Measurements from ENCODE around the gene OOSP4B. TPM values are rescaled to one million over a fixed set of nuclear protein-coding genes. Genes with fewer than 3 reads are reported as not detected.
"Not testable (repeated sequence)": the region's sequence is repeated elsewhere in the genome, so short reads cannot be mapped to it uniquely, and the experiment has no call there.

The OOSP4B gene
- total RNA-seq, 4 donors from 2014 or later: not detected

DNA sequence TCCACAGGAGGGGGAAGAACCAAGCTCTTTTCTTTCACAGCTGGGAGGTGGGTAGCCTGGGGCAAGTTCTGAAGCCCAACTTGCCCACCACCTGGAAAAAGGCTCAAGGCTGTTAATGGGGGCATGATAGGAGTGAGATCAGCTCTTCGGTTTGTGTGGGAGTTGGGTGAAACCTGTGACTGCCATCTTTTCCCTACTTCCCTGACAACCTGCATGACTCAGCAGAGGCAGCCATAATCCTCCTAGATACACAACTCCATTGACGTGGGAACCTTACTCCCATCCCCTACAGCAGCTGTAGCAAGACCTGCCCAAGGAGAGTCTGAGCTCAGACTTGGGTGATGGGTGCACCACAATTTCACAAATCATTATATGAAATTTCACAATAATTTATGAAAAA lies 13.3 kb upstream of the OOSP4B start:
- Histone ChIP-seq H3K27ac (no peak overlapping the region), H3K36me3 (no peaks in the 10 kb centered on the region), H3K4me1 (no peaks in the 10 kb centered on the region), H3K27me3 (no peaks in the 10 kb centered on the region), H3K4me3 (no peak overlapping the region), H3K9me3 (no peaks in the 10 kb centered on the region)
- WGBS, 2 donors: 71 to 92% methylated on average over 2 of the region's 2 CpGs
- TF ChIP-seq POLR2A (IDR thresholded peaks at IDR 0.05) (no peak), EP300 (IDR thresholded peaks at IDR 0.05) (no peak)
- TF ChIP-seq, protein P1, sequence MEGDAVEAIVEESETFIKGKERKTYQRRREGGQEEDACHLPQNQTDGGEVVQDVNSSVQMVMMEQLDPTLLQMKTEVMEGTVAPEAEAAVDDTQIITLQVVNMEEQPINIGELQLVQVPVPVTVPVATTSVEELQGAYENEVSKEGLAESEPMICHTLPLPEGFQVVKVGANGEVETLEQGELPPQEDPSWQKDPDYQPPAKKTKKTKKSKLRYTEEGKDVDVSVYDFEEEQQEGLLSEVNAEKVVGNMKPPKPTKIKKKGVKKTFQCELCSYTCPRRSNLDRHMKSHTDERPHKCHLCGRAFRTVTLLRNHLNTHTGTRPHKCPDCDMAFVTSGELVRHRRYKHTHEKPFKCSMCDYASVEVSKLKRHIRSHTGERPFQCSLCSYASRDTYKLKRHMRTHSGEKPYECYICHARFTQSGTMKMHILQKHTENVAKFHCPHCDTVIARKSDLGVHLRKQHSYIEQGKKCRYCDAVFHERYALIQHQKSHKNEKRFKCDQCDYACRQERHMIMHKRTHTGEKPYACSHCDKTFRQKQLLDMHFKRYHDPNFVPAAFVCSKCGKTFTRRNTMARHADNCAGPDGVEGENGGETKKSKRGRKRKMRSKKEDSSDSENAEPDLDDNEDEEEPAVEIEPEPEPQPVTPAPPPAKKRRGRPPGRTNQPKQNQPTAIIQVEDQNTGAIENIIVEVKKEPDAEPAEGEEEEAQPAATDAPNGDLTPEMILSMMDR (IDR thresholded peaks at IDR 0.05): no peak
- DNase-seq (ENCODE audit: low spot score in 2 of 2): no peak

DNA sequence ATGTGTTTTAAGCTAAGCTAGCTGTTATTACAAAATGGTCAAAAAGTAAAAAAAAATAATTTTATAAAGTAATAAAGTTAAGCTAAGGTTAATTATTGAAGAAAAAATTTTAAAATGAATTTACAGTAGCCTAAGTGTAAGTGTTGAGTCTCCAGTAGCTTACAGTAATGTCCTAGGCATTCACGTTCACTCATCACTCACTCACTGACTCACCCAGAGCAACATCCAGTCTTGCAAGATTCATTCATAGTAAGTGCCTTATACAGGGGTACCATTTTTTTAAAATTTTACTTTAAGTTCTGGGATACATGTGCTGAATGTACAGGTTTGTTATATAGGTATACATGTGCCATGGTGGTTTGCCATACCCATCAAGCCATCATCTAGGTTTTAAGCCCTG lies 11.6 kb upstream of the OOSP4B start:
- H3K27me3 ChIP-seq: no peaks in the 10 kb centered on the region
- H3K4me1 ChIP-seq: no peaks in the 10 kb centered on the region
- H3K36me3 ChIP-seq: no peaks in the 10 kb centered on the region
- no peak overlapping the region for H3K4me3 ChIP-seq
- 83 to 97% methylated on average over 1 of the region's 1 CpG for WGBS, 2 donors
- no peak overlapping the region for H3K27ac ChIP-seq
- DNase-seq (ENCODE audit: low spot score in 2 of 2): no peak
- no peak for TF ChIP-seq EP300 (IDR thresholded peaks at IDR 0.05)
- TF ChIP-seq, protein P1 (IDR thresholded peaks at IDR 0.05): no peak
- TF ChIP-seq POLR2A (IDR thresholded peaks at IDR 0.05): no peak
- H3K9me3 ChIP-seq: no peaks in the 10 kb centered on the region

DNA sequence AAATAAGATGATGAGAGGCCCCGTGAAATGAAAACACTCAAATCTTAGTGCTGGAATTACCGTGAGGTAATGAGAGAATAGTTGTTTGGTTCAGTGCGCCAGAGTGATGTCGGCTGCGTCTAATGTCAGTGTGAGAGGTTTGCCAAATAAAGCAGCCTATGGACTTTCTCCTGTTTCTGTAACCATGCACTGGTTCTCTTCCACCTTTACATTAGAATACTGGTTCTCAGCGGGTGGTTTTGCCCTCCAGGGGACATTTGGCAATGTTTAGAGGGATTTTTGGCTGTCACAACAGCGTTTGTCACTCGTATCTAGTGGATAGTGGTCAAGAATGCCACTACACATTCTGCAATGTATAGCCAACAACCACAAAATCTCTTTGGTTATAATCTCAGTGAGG lies 1.1 kb downstream of the OOSP4B start:
- TF ChIP-seq EP300 (IDR thresholded peaks at IDR 0.05): no peak
- TF ChIP-seq POLR2A (IDR thresholded peaks at IDR 0.05): no peak
- TF ChIP-seq, protein P1 (IDR thresholded peaks at IDR 0.05): no peak
- WGBS, 2 donors: 66% methylated on average over 8 of the region's 8 CpGs
- H3K4me3 ChIP-seq: no peak overlapping the region

DNA sequence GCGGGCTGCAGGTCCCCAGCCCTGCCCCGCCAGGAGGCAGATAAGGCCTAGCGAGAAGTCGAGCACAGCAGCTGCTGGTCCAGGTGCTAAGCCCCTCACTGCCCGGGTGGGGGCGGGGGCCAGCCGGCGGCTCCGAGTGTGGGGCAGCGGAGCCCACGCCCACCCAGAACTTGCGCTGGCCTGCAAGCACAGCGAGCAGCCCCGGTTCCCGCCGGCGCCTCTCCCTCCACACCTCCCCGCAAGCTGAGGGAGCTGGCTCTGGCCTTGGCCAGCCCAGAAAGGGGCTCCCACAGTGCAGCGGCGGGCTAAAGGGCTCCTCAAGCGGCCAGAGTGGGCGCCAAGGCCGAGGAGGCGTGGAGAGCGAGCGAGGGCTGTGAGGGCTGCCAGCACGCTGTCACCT lies 3.4 kb downstream of the OOSP4B start:
- not testable (repeated sequence) for H3K9me3 ChIP-seq; H3K4me1 ChIP-seq; H3K27me3 ChIP-seq; H3K27ac ChIP-seq; H3K4me3 ChIP-seq; DNase-seq (ENCODE audit: low spot score in 2 of 2); H3K36me3 ChIP-seq
- 97 to 98% methylated on average over 12 to 23 of the region's 27 CpGs for WGBS, 2 donors

More for the DNA sequence above, 1.1 kb downstream of the OOSP4B start:
- Histone ChIP-seq H3K27me3 (no peaks in the 10 kb centered on the region), H3K36me3 (no peaks in the 10 kb centered on the region), H3K27ac (no peak overlapping the region), H3K4me1 (no peaks in the 10 kb centered on the region), H3K9me3 (no peaks in the 10 kb centered on the region)
- no peak for DNase-seq (ENCODE audit: low spot score in 2 of 2)

DNA sequence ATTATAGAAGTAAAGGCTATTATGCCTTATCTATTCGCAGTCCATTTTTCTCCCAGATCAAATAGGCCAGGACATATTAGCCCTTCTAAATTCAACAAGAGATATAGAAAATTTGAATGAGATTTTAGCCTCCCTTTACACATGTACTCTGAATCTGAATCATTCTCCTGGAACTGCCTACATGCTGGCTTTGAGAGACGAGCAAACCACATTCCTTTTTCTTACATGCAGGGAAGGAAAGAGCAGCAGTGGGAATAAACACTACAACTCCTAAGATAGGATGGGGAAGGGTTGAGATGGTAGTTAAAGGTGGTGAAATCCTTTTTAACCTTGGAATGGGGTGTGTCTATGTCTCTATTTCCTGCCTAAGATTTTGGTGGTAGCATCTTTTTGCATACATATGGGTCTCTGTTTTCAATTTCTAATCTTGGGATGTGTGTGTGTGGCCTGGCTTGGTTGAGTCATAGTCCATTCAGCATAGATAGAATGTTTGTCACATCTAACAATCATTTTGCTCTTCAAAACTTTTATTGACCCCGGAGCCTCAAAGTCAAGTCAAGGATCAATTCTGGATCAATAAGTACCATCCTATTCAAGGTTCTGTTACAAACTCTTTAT lies 12.1 kb downstream of the OOSP4B start:
- H3K27ac ChIP-seq: no peak overlapping the region
- no peaks in the 10 kb centered on the region for H3K9me3 ChIP-seq
- TF ChIP-seq, protein P1 (IDR thresholded peaks at IDR 0.05): no peak
- TF ChIP-seq EP300 (IDR thresholded peaks at IDR 0.05) (no peak), POLR2A (IDR thresholded peaks at IDR 0.05) (no peak)
- H3K4me3 ChIP-seq: no peak overlapping the region
- H3K4me1 ChIP-seq: no peaks in the 10 kb centered on the region
- H3K36me3 ChIP-seq: no peaks in the 10 kb centered on the region
- 78 to 79% methylated on average over 3 of the region's 3 CpGs for WGBS, 2 donors
- H3K27me3 ChIP-seq: no peaks in the 10 kb centered on the region
- DNase-seq (ENCODE audit: low spot score in 2 of 2): no peak

DNA sequence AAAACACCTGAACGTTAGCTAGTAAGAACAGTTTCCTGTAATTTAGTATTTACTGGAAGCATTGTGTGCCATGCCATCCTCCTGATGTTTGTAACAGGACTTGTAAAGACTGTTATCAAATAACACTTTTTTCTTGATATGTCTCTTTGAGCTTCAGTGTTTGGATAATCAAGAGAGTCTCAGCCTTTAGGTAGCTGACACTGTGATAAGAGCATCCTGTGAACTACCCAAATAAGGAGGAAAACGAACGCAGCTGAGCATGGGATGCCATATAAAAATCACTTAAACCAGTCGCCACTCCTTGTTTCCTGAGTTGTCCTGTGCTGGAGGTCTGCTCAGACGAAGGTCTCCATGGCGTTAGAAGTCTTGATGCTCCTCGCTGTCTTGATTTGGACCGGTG lies 23.1 kb downstream of the OOSP4B start, which contains the start of gene OOSP2:
Gene OOSP2, plus strand, starts transcription at position 301 of the 400 bp plus-strand sequence. Its CDS starts 51 bp downstream, at position 352.
- WGBS, 2 donors: 84% methylated on average over 8 of the region's 8 CpGs
- no peak within 1 kb of the TSS for H3K27ac ChIP-seq

DNA sequence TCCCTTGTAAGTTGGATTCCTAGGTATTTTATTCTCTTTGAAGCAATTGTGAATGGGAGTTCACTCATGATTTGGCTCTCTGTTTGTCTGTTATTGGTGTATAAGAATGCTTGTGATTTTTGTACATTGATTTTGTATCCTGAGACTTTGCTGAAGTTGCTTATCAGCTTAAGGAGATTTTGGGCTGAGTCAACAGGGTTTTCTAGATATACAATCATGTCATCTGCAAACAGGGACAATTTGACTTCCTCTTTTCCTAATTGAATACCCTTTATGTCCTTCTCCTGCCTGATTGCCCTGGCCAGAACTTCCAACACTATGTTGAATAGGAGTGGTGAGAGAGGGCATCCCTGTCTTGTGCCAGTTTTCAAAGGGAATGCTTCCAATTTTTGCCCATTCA lies 33.4 kb downstream of the OOSP4B start:
- H3K27me3 ChIP-seq; DNase-seq (ENCODE audit: low spot score in 2 of 2); H3K4me1 ChIP-seq: not testable (repeated sequence)

More for the DNA sequence above, 23.1 kb downstream of the OOSP4B start, which contains the start of gene OOSP2:
- Histone ChIP-seq H3K4me1 (no peaks in the 10 kb centered on the region), H3K9me3 (no peaks in the 10 kb centered on the region), H3K36me3 (no peaks in the 10 kb centered on the region), H3K4me3 (no peak within 1 kb of the TSS), H3K27me3 (no peaks in the 10 kb centered on the region)
- TF ChIP-seq EP300 (IDR thresholded peaks at IDR 0.05) (no peak), POLR2A (IDR thresholded peaks at IDR 0.05) (no peak)
- TF ChIP-seq, protein P1 (IDR thresholded peaks at IDR 0.05): no peak
- DNase-seq (ENCODE audit: low spot score in 2 of 2): no peak

DNA sequence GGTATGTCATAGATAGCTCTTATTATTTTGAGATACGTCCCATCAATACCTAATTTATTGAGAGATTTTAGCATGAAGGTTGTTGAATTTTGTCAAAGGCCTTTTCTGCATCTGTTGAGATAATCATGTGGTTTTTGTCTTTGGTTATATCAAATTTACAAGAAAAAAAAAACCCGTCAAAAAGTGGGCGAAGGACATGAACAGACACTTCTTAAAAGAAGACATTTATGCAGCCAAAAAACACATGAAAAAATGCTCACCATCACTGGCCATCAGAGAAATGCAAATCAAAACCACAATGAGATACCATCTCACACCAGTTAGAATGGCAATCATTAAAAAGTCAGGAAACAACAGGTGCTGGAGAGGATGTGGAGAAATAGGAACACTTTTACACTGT lies 33.9 kb downstream of the OOSP4B start:
- not testable (repeated sequence) for H3K4me1 ChIP-seq; H3K27ac ChIP-seq; H3K9me3 ChIP-seq; DNase-seq (ENCODE audit: low spot score in 2 of 2); H3K4me3 ChIP-seq; H3K27me3 ChIP-seq; H3K36me3 ChIP-seq
- 49 to 76% methylated on average over 3 of the region's 3 CpGs for WGBS, 2 donors

More for the DNA sequence above, 33.4 kb downstream of the OOSP4B start:
- H3K4me3 ChIP-seq, H3K36me3 ChIP-seq, H3K27ac ChIP-seq, H3K9me3 ChIP-seq: not testable (repeated sequence)
